ENCODE results near the gene LTC4S.

LTC4S gene

DNA sequence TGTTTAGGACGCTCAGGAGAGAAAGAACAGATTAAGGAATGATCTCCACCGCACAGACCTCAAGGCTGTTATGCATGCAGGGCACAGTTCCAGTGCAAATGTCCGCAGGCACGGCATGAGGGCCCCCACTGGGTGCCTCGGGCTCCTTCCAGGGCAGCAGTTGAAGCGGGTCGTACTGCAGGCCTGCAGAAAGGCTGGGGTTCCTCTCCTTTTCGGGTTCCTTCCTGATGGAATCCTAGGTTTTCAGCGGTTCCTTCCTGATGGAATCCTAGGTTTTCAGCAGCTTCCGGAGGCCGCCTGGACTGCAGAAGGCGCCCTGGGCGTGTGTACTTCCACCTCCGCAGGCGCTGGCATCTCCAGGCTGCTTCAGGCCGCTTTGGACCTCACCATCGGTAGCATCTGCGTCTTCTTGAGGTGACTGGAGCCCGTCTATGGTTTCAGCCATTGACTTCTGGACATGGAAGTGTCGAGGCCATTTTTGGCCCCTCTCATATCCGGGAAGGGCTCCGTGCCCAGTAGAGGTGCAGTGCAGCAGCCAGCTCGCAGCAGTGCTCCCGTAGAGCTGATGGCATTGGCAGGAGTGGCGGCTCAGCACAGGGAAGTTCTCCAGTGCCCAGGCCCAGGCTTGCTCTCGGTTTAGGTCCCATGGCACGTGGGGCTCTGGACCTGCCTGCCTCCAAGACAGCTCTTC lies 18.5 kb downstream of the LTC4S start:
- TF ChIP-seq, protein P1, sequence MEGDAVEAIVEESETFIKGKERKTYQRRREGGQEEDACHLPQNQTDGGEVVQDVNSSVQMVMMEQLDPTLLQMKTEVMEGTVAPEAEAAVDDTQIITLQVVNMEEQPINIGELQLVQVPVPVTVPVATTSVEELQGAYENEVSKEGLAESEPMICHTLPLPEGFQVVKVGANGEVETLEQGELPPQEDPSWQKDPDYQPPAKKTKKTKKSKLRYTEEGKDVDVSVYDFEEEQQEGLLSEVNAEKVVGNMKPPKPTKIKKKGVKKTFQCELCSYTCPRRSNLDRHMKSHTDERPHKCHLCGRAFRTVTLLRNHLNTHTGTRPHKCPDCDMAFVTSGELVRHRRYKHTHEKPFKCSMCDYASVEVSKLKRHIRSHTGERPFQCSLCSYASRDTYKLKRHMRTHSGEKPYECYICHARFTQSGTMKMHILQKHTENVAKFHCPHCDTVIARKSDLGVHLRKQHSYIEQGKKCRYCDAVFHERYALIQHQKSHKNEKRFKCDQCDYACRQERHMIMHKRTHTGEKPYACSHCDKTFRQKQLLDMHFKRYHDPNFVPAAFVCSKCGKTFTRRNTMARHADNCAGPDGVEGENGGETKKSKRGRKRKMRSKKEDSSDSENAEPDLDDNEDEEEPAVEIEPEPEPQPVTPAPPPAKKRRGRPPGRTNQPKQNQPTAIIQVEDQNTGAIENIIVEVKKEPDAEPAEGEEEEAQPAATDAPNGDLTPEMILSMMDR (IDR thresholded peaks at IDR 0.05; ENCODE audit: low read depth, low read length, missing control alignments) = no peak
- H3K4me3 ChIP-seq (replicated peaks; ENCODE audit: low read depth, low read length) = no peak overlapping the region
- no peak for DNase-seq (ENCODE audit: extremely low read depth, low read depth)

GRCh38 chr5:179812997-179813607 lies 19.3 kb downstream of the LTC4S start:
- H3K4me3 ChIP-seq (replicated peaks; ENCODE audit: low read depth, low read length) = no peak overlapping the region
- no peak for DNase-seq (ENCODE audit: extremely low read depth, low read depth)
- TF ChIP-seq, protein P1 (IDR thresholded peaks at IDR 0.05; ENCODE audit: low read depth, low read length, missing control alignments) = no peak

GRCh38 chr5:179814090-179814489 lies 20.3 kb downstream of the LTC4S start:
- no peak overlapping the region for H3K4me3 ChIP-seq (replicated peaks; ENCODE audit: low read depth, low read length)
- TF ChIP-seq, protein P1 (IDR thresholded peaks at IDR 0.05; ENCODE audit: low read depth, low read length, missing control alignments) = no peak
- no peak for DNase-seq (ENCODE audit: extremely low read depth, low read depth)

GRCh38 chr5:179815491-179816249 lies 21.9 kb downstream of the LTC4S start:
- no peak for DNase-seq (ENCODE audit: extremely low read depth, low read depth)
- no peak overlapping the region for H3K4me3 ChIP-seq (replicated peaks; ENCODE audit: low read depth, low read length)
- TF ChIP-seq, protein P1 (IDR thresholded peaks at IDR 0.05; ENCODE audit: low read depth, low read length, missing control alignments) = no peak

GRCh38 chr5:179816401-179816795 lies 22.6 kb downstream of the LTC4S start:
- H3K4me3 ChIP-seq (replicated peaks; ENCODE audit: low read depth, low read length) = no peak overlapping the region; the same call in 1 of the 2 replicates
- DNase-seq (ENCODE audit: extremely low read depth, low read depth) = no peak
- TF ChIP-seq, protein P1 (IDR thresholded peaks at IDR 0.05; ENCODE audit: low read depth, low read length, missing control alignments) = no peak

GRCh38 chr5:179816796-179817469 lies 23.1 kb downstream of the LTC4S start:
- TF ChIP-seq, protein P1 (IDR thresholded peaks at IDR 0.05; ENCODE audit: low read depth, low read length, missing control alignments) = no peak
- H3K4me3 ChIP-seq (replicated peaks; ENCODE audit: low read depth, low read length) = no peak overlapping the region; the same call in 1 of the 2 replicates
- no peak for DNase-seq (ENCODE audit: extremely low read depth, low read depth)
